GM21737 (cell line): ENCODE results near the gene RBM22.
"Not testable (repeated sequence)": the region's sequence is repeated elsewhere in the genome, so short reads cannot be mapped to it uniquely, and the experiment has no call there.

ENCODE experiments used
- ATAC-seq: cut with Tn5 transposase; IDR thresholded peaks from one replicate; pipeline ENCODE4 v1.9.1; 2021; ENCODE audit warnings: mild to moderate bottlenecking, moderate library complexity; ENCODE audit not compliant: unreplicated experiment

Gene RBM22

GRCh38 chr5:150700594-150701377, at the start of gene RBM22:
TSS of gene RBM22 (minus strand) at chr5:150701062. CDS start at chr5:150700985, 77 bp downstream.
- ATAC-seq, result peak; percentile 94

GRCh38 chr5:150750469-150750868, 49.6 kb upstream of the RBM22 start:
- no peak for ATAC-seq

- not testable (repeated sequence) for ATAC-seq
These were observed 42.3 kb upstream of the RBM22 start for GRCh38 chr5:150743142-150743488.

- not testable (repeated sequence) for ATAC-seq
These were observed 41.7 kb upstream of the RBM22 start for GRCh38 chr5:150742455-150743141.

- no peak for ATAC-seq
These were observed 40.1 kb upstream of the RBM22 start for GRCh38 chr5:150740992-150741391.

GRCh38 chr5:150738862-150739261, 38.0 kb upstream of the RBM22 start:
- ATAC-seq, result no peak

GRCh38 chr5:150734579-150735384, 33.9 kb upstream of the RBM22 start:
- ATAC-seq, result peak; percentile 77

GRCh38 chr5:150731669-150732242, 30.9 kb upstream of the RBM22 start:
- ATAC-seq, result no peak

- no peak for ATAC-seq
These were observed 29.0 kb upstream of the RBM22 start for GRCh38 chr5:150729859-150730258.

GRCh38 chr5:150723845-150724244, 23.0 kb upstream of the RBM22 start:
- ATAC-seq, result no peak

GRCh38 chr5:150710165-150710564, 9.3 kb upstream of the RBM22 start:
- no peak for ATAC-seq

GRCh38 chr5:150706776-150707390, 6.0 kb upstream of the RBM22 start:
- ATAC-seq, result no peak

GRCh38 chr5:150703762-150704161, 2.9 kb upstream of the RBM22 start:
- no peak for ATAC-seq

- ATAC-seq, result no peak
These were observed 642 bp downstream of the RBM22 start for GRCh38 chr5:150700246-150700593.

- no peak for ATAC-seq
These were observed 6.2 kb downstream of the RBM22 start for GRCh38 chr5:150694612-150695011.

GRCh38 chr5:150692276-150692675, 8.6 kb downstream of the RBM22 start:
- ATAC-seq, result no peak

GRCh38 chr5:150690760-150691159, 10.1 kb downstream of the RBM22 start:
- ATAC-seq, result no peak

- no peak for ATAC-seq
These were observed 11.7 kb downstream of the RBM22 start for GRCh38 chr5:150689120-150689519.

GRCh38 chr5:150676578-150676977, 24.3 kb downstream of the RBM22 start:
- ATAC-seq, result no peak

GRCh38 chr5:150675069-150675468, 25.8 kb downstream of the RBM22 start:
- no peak for ATAC-seq

GRCh38 chr5:150674341-150674821, 26.5 kb downstream of the RBM22 start:
- ATAC-seq, result no peak
